Neural crest cell (in vitro differentiated cells): Measurements from ENCODE around the gene ECT2. TPM values are rescaled to one million over a fixed set of nuclear protein-coding genes. Genes with fewer than 3 reads are reported as not detected.
"Not testable (repeated sequence)": the region's sequence is repeated elsewhere in the genome, so short reads cannot be mapped to it uniquely, and the experiment has no call there.

ENCODE experiments used
- DNase-seq: peaks from one replicate; pipeline ENCODE4 v3.0.0; 2021; ENCODE audit warnings: low read depth, mixed read lengths, low spot score
- H3K27ac Mint-ChIP-seq: one replicate; pipeline ENCODE4 v1.8.0; 2021; ENCODE audit warnings: mild to moderate bottlenecking, mixed read lengths; ENCODE audit not compliant: unreplicated experiment
- H3K27me3 Mint-ChIP-seq: 2 replicates; pipeline ENCODE4 v1.8.0; 2021; ENCODE audit warnings: low read depth, mild to moderate bottlenecking, mixed read lengths
- H3K36me3 Mint-ChIP-seq: 2 replicates; pipeline ENCODE4 v1.8.0; 2021; ENCODE audit warnings: low read depth, mild to moderate bottlenecking, mixed read lengths
- H3K4me1 Mint-ChIP-seq: 2 replicates; pipeline ENCODE4 v1.8.0; 2021; ENCODE audit warnings: mixed read lengths
- H3K4me3 Mint-ChIP-seq: one replicate; pipeline ENCODE4 v1.8.0; 2021; ENCODE audit warnings: mild to moderate bottlenecking, mixed read lengths
- H3K9me3 Mint-ChIP-seq: 2 replicates; pipeline ENCODE4 v1.8.0; 2021; ENCODE audit warnings: mixed read lengths
- CTCF ChIP-seq: fragments of 200-600 bp; sonication (generic); conservative IDR thresholded peaks from 2 replicates; pipeline ENCODE4 v1.5.0; 2021; ENCODE audit warnings: antibody characterized with exemption, mild to moderate bottlenecking
- total RNA-seq: library from RNA; stranded (reverse); gene quantifications from 2 replicates; pipeline ENCODE4 v1.2.1, GENCODE V29; 2021

The ECT2 gene
- total RNA-seq, 1 donor from 2014 or later: 79.6 TPM

DNA sequence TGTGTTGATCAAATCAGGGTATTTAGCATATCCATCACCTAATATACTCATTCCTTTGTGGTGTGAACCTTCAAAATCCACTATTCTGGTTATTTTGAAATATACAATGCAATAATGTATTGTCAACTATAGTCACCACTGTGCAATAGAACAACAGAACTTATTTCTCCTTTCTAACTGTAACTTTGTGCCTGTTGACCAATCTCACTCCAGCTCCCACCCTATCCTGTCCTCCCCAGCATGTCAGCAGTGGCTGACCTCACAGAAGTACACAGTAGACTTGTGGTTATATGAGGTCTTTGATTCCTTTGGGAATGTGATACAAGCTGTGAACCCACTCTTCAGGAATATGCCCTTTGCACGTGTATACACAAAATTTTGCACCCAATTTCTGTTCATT is 64.2 kb downstream of the ECT2 start:
- no peak for DNase-seq
- no peaks in the 10 kb centered on the region for H3K27me3 Mint-ChIP-seq
- no peak for TF ChIP-seq CTCF
- no peak overlapping the region for H3K27ac Mint-ChIP-seq
- H3K4me3 Mint-ChIP-seq: no peak overlapping the region
- peaks cover 5% of the 10 kb centered on the region for H3K36me3 Mint-ChIP-seq
- no peaks in the 10 kb centered on the region for H3K9me3 Mint-ChIP-seq
- H3K4me1 Mint-ChIP-seq: no peaks in the 10 kb centered on the region

DNA sequence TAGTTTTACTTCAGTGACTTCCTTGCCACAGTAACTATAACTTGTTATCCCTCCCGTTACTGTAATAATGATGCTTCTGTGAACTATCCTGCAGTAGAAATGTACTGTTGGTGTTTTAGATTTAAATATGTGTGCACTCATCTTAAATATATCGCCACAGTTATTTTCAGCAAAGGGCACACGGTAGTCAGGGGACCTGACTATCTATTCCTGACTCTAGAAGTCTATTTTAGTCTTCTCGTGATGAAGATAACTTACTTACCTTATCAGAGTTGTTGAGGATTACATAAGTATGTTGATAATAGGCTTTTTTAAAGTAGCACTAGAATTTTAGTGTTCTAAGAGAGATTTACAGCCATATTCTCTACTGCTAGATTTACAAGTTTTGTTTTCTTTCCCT is 65.3 kb downstream of the ECT2 start:
- H3K27me3 Mint-ChIP-seq: no peaks in the 10 kb centered on the region
- H3K36me3 Mint-ChIP-seq: peaks cover 11% of the 10 kb centered on the region
- H3K4me1 Mint-ChIP-seq: no peaks in the 10 kb centered on the region
- H3K9me3 Mint-ChIP-seq: no peaks in the 10 kb centered on the region
- no peak for TF ChIP-seq CTCF
- H3K4me3 Mint-ChIP-seq: no peak overlapping the region
- DNase-seq: no peak
- no peak overlapping the region for H3K27ac Mint-ChIP-seq

GRCh38 chr3:172816281-172816680 is 65.8 kb downstream of the ECT2 start:
- H3K9me3 Mint-ChIP-seq: no peaks in the 10 kb centered on the region
- no peaks in the 10 kb centered on the region for H3K4me1 Mint-ChIP-seq
- no peak overlapping the region for H3K4me3 Mint-ChIP-seq
- peaks cover 11% of the 10 kb centered on the region for H3K36me3 Mint-ChIP-seq
- TF ChIP-seq CTCF: no peak
- no peak for DNase-seq
- no peaks in the 10 kb centered on the region for H3K27me3 Mint-ChIP-seq
- no peak overlapping the region for H3K27ac Mint-ChIP-seq

DNA sequence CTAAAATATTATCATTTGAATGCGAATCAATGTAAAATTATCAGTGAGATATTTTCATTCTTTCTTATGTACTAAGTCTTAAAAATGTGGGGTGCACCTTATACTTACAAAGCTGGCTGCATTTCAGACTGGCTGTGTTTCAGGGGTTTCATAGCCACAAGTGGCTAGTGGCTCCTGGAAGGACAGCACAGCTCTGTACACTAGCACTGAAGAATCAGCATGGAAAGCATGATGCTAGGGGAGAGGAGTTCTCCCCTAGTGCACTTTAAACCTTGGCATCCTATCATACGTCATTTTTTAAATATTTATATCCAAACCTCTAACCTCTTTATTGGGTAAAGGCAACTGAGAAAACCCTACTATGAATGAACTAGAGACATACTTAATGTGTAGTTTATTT is 66.4 kb downstream of the ECT2 start:
- Mint-ChIP-seq H3K27me3 (no peaks in the 10 kb centered on the region), H3K9me3 (no peaks in the 10 kb centered on the region), H3K36me3 (peaks cover 15% of the 10 kb centered on the region), H3K4me3 (no peak overlapping the region), H3K27ac (no peak overlapping the region), H3K4me1 (no peaks in the 10 kb centered on the region)
- no peak for DNase-seq
- no peak for TF ChIP-seq CTCF

GRCh38 chr3:172820492-172820891 is 70.0 kb downstream of the ECT2 start:
- Mint-ChIP-seq H3K9me3 (peaks cover 6% of the 10 kb centered on the region), H3K4me1 (no peaks in the 10 kb centered on the region), H3K36me3 (peaks cover 36% of the 10 kb centered on the region), H3K4me3 (no peak overlapping the region), H3K27me3 (no peaks in the 10 kb centered on the region), H3K27ac (no peak overlapping the region)
- TF ChIP-seq CTCF: no peak
- no peak for DNase-seq

DNA sequence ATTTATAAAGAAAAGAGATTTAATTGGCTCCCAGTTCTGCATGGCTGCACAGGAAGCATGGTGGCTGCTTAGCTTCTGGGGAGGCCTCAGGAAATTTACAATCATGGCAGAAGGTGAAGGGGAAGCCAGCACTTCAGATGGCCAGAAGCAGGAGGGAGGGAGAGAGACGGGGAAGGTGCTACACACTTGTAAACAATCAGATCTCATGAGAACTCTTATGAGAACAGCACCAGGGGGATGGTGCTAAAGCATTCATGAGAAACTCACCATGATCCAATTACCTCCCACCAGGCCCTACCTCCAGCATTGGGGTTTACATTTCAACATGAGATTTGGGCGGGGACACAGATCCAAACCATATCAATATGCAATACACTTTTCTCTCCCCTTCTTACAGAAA is 73.7 kb downstream of the ECT2 start:
- no peaks in the 10 kb centered on the region for H3K4me1 Mint-ChIP-seq
- no peak for TF ChIP-seq CTCF
- H3K27ac Mint-ChIP-seq: no peak overlapping the region

GRCh38 chr3:172827231-172827630 is 76.7 kb downstream of the ECT2 start:
- Mint-ChIP-seq H3K9me3 (peaks cover 25% of the 10 kb centered on the region), H3K36me3 (peaks cover 39% of the 10 kb centered on the region)
- H3K4me1 Mint-ChIP-seq, H3K27me3 Mint-ChIP-seq, DNase-seq, H3K27ac Mint-ChIP-seq, H3K4me3 Mint-ChIP-seq: not testable (repeated sequence)

More for the DNA sequence above, 73.7 kb downstream of the ECT2 start:
- H3K36me3 Mint-ChIP-seq: peaks cover 52% of the 10 kb centered on the region
- no peak for DNase-seq
- no peak overlapping the region for H3K4me3 Mint-ChIP-seq
- H3K27me3 Mint-ChIP-seq: no peaks in the 10 kb centered on the region
- H3K9me3 Mint-ChIP-seq: peaks cover 20% of the 10 kb centered on the region
